Fibroblast of villous mesenchyme (primary cell): ENCODE measurements around the gene ESRRB. TPM values are rescaled to one million over a fixed set of nuclear protein-coding genes. Genes with fewer than 3 reads are reported as not detected.
A peak's percentile ranks its signal among the peaks of the same experiment; 100 is the strongest.

Source experiments
- DNase-seq: peaks from one replicate; pipeline ENCODE4 v3.0.0-alpha.2; 2010; ENCODE audit warnings: low read depth
- H3K4me3 ChIP-seq: 2 replicates; pipeline ENCODE4 v1.5.1; 2011; ENCODE audit warnings: low read depth, mild to moderate bottlenecking, low read length
- CTCF ChIP-seq: IDR thresholded peaks from 2 replicates; pipeline ENCODE4 v1.5.1; 2012; ENCODE audit warnings: low read depth, mild to moderate bottlenecking, low read length; ENCODE audit not compliant: insufficient read depth
- total RNA-seq: library from RNA; depleted of rRNA; stranded (reverse); fragments of >200 nt; gene quantifications from 2 replicates; pipeline ENCODE4 v1.2.3, GENCODE V29; 2012

The ESRRB gene
- total RNA-seq, 1 donor, result not detected

GRCh38 chr14:76352639-76353281, 23.2 kb upstream of the ESRRB start:
- TF ChIP-seq CTCF, result peak; percentile 76
- peak overlapping the region; percentile 29 for H3K4me3 ChIP-seq
- DNase-seq, result peak; percentile 40

- no peak for DNase-seq
- no peak for TF ChIP-seq CTCF
Measured at GRCh38 chr14:76354310-76354709, 21.6 kb upstream of the ESRRB start.

GRCh38 chr14:76355771-76356170, 20.2 kb upstream of the ESRRB start:
- no peak overlapping the region for H3K4me3 ChIP-seq
- no peak for DNase-seq
- no peak for TF ChIP-seq CTCF

More at GRCh38 chr14:76354310-76354709, 21.6 kb upstream of the ESRRB start:
- H3K4me3 ChIP-seq, result no peak overlapping the region

- no peak for TF ChIP-seq CTCF
- DNase-seq, result no peak
- no peak overlapping the region for H3K4me3 ChIP-seq
Measured at GRCh38 chr14:76371066-76371465, 4.9 kb upstream of the ESRRB start.

- no peak for DNase-seq
- no peak for TF ChIP-seq CTCF
- no peak overlapping the region for H3K4me3 ChIP-seq
Measured at GRCh38 chr14:76373456-76373855, 2.5 kb upstream of the ESRRB start.

- H3K4me3 ChIP-seq, result no peak overlapping the region
- no peak for TF ChIP-seq CTCF
- DNase-seq, result no peak
Measured at GRCh38 chr14:76375484-76375883, 453 bp upstream of the ESRRB start.

GRCh38 chr14:76376409-76376877, 506 bp downstream of the ESRRB start:
- TF ChIP-seq CTCF, result no peak
- DNase-seq, result no peak
- peak overlapping the region; percentile 18 for H3K4me3 ChIP-seq
